Liver (tissue), 3 donors: ENCODE measurements around the gene KIR3DL1.
"Not testable (repeated sequence)": the region's sequence is repeated elsewhere in the genome, so short reads cannot be mapped to it uniquely, and the experiment has no call there.

Experiments
- CTCF ChIP-seq: fragments of 150-350 bp; IDR thresholded peaks from 2 replicates; pipeline ENCODE4 v1.5.1; 2017; ENCODE audit warnings: improper control_type of control experiment, low read depth, low read length; ENCODE audit not compliant: missing input control
- EGR1 ChIP-seq, 2 donors: IDR thresholded peaks; 2 replicates each; pipeline ENCODE4 v1.6.1; 2016 to 2018; ENCODE audit warnings: antibody characterized with exemption in 2 of 2, low read depth in 2 of 2
- HNF4G ChIP-seq: IDR thresholded peaks from 2 replicates; pipeline ENCODE4 v1.6.1; 2016; ENCODE audit warnings: antibody characterized with exemption
- JUND ChIP-seq, 2 donors: IDR thresholded peaks; 2 replicates each; pipeline ENCODE4 v1.6.1; 2016; ENCODE audit warnings: antibody characterized with exemption in 2 of 2
- REST ChIP-seq: IDR thresholded peaks from 2 replicates; pipeline ENCODE4 v1.6.1; 2016; ENCODE audit warnings: antibody characterized with exemption, mild to moderate bottlenecking
- donor health status: healthy.
- donor health status: healthy.

GRCh38 chr19:54843171-54843570, 26.9 kb downstream of the KIR3DL1 start:
- TF ChIP-seq HNF4G; CTCF; JUND (IDR thresholded peaks at IDR 0.05); REST; EGR1 (IDR thresholded peaks at IDR 0.05; ENCODE audit: low read depth in 2 of 2): not testable (repeated sequence)
